GM12878 (cell line): ENCODE data around the gene ZFP14. TPM values are rescaled to one million over a fixed set of nuclear protein-coding genes. Genes with fewer than 3 reads are reported as not detected.

Experiments used
- CREB1 ChIP-seq: IDR thresholded peaks from 2 replicates; pipeline ENCODE4 v1.6.1; 2012; ENCODE audit warnings: low read depth, mild to moderate bottlenecking, inconsistent platforms
- EED ChIP-seq: sonication (generic); IDR thresholded peaks from 2 replicates; pipeline ENCODE4 v1.6.1; 2016; ENCODE audit warnings: antibody characterized with exemption, low read depth
- FOXM1 ChIP-seq: IDR thresholded peaks from 2 replicates; pipeline ENCODE4 v1.6.1; 2012; ENCODE audit warnings: low read depth, mild to moderate bottlenecking, inconsistent platforms, low read length, moderate library complexity
- HDAC6 ChIP-seq: fragments of 200-600 bp; sonication (generic); IDR thresholded peaks from one replicate; pipeline ENCODE4 v1.8.0; 2017; ENCODE audit warnings: antibody characterized with exemption; ENCODE audit not compliant: unreplicated experiment
- IKZF2 ChIP-seq, 2 experiments: fragments of 450-650 bp; IDR thresholded peaks; 2 replicates each; pipeline ENCODE4 v1.6.1; 2017; ENCODE audit warnings: mild to moderate bottlenecking in 2 of 2, moderate library complexity in 2 of 2
- NFYA ChIP-seq: IDR thresholded peaks from 2 replicates; pipeline ENCODE4 v1.6.1; 2011; ENCODE audit warnings: low read depth, mild to moderate bottlenecking, low read length, improper control_type of control experiment, borderline replicate concordance
- POLR2A ChIP-seq: IDR thresholded peaks from 2 replicates; pipeline ENCODE4 v1.6.1; 2011; ENCODE audit warnings: low read depth, mild to moderate bottlenecking, low read length
- POLR2AphosphoS2 ChIP-seq: IDR thresholded peaks from 2 replicates; pipeline ENCODE4 v1.6.1; 2011; ENCODE audit warnings: low read depth, mild to moderate bottlenecking, low read length, improper control_type of control experiment, moderate library complexity
- RAD51 ChIP-seq: fragments of 450-650 bp; IDR thresholded peaks from 2 replicates; pipeline ENCODE4 v1.6.1; 2016; ENCODE audit warnings: moderate library complexity, mild to moderate bottlenecking, inconsistent platforms
- RCOR1 ChIP-seq: conservative IDR thresholded peaks from 2 replicates; pipeline ENCODE4 v1.6.1; 2012; ENCODE audit warnings: low read depth, low read length, improper control_type of control experiment
- RELA ChIP-seq: fragments of 450-650 bp; IDR thresholded peaks from 2 replicates; pipeline ENCODE4 v1.8.0; 2014; ENCODE audit warnings: borderline replicate concordance; ENCODE audit not compliant: partially characterized antibody
- SMAD5 ChIP-seq: IDR thresholded peaks from 2 replicates; pipeline ENCODE4 v1.6.1; 2016; ENCODE audit warnings: antibody characterized with exemption, low read depth
- SREBF2 ChIP-seq: IDR thresholded peaks from 2 replicates; pipeline ENCODE4 v1.6.1; 2012; ENCODE audit warnings: mild to moderate bottlenecking, low read length
- TBL1XR1 ChIP-seq: IDR thresholded peaks from 2 replicates; pipeline ENCODE4 v1.6.1; 2012; ENCODE audit warnings: low read depth, low read length, improper control_type of control experiment
- ZBTB40 ChIP-seq: fragments of 450-650 bp; IDR thresholded peaks from 2 replicates; pipeline ENCODE4 v1.6.1; 2016; ENCODE audit warnings: mild to moderate bottlenecking, moderate library complexity, borderline replicate concordance
- ZNF622 ChIP-seq: fragments of 450-650 bp; IDR thresholded peaks from 2 replicates; pipeline ENCODE4 v1.6.1; 2017; ENCODE audit warnings: mild to moderate bottlenecking, inconsistent platforms
- ZNF687 ChIP-seq: fragments of 450-650 bp; IDR thresholded peaks from 2 replicates; pipeline ENCODE4 v1.6.1; 2017; ENCODE audit warnings: mild to moderate bottlenecking, moderate library complexity
- polyA plus RNA-seq, 11 experiments: library from polyadenylated mRNA; depleted of rRNA in 4 of 11; unstranded in 6 of 11; stranded (reverse) in 5 of 11; fragments of >200 nt; fragmentation: Nextera tagmentation in 4 of 11; fragmentation: Illumina TruSeq in 1 of 11; extraction: Ambion mirVana in 4 of 11; extraction: Trizol in 1 of 11; gene quantifications; 1 replicate in 1 of 11; 2 replicates in 10 of 11; pipeline versions ENCODE4 v1.2.1 to v1.2.3, GENCODE V29; 2011 to 2016; ENCODE audit warnings: inconsistent platforms in 2 of 11, missing spikeins in 2 of 11, low read depth in 1 of 11
- total RNA-seq, 4 experiments: library from RNA; depleted of rRNA in 3 of 4; stranded (reverse); fragments of >200 nt in 3 of 4; fragmentation: Illumina TruSeq in 1 of 4; extraction: Trizol in 1 of 4; gene quantifications; 2 replicates each; pipeline versions ENCODE4 v1.2.1 to v1.2.3, GENCODE V29; 2013 to 2021
- TF ChIP-seq, protein P1 (sequence below): fragments of 450-650 bp; IDR thresholded peaks from 2 replicates; pipeline ENCODE4 v1.6.1; 2016; ENCODE audit warnings: mild to moderate bottlenecking
- TF ChIP-seq, protein P2 (sequence below), 3 experiments: IDR thresholded peaks in 2 of 3; conservative IDR thresholded peaks in 1 of 3; 2 replicates each; pipeline ENCODE4 v1.5.1; 2011; ENCODE audit warnings: low read depth in 3 of 3, low read length in 3 of 3, mild to moderate bottlenecking in 3 of 3, control low read depth in 2 of 3, moderate library complexity in 2 of 3, inconsistent platforms in 1 of 3, mixed read lengths in 1 of 3; ENCODE audit not compliant: control insufficient read depth in 2 of 3, insufficient read depth in 1 of 3; ENCODE audit errors: extremely low read depth in 1 of 3

The ZFP14 gene
- total and polyA plus RNA-seq, 10 of the 15 experiments (the other 5 are each of a cell fraction or from before 2014, with no cell fraction given), result 0.61 to 2.6 (median 0.83) TPM

- TF ChIP-seq, protein P1, sequence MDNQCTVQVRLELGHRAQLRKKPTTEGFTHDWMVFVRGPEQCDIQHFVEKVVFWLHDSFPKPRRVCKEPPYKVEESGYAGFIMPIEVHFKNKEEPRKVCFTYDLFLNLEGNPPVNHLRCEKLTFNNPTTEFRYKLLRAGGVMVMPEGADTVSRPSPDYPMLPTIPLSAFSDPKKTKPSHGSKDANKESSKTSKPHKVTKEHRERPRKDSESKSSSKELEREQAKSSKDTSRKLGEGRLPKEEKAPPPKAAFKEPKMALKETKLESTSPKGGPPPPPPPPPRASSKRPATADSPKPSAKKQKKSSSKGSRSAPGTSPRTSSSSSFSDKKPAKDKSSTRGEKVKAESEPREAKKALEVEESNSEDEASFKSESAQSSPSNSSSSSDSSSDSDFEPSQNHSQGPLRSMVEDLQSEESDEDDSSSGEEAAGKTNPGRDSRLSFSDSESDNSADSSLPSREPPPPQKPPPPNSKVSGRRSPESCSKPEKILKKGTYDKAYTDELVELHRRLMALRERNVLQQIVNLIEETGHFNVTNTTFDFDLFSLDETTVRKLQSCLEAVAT, result no peak
- TF ChIP-seq SMAD5 (no peak), NFYA (no peak), POLR2AphosphoS2 (0 out of 2 replicates have a peak, but pooled peaks have one; percentile 59), IKZF2 (IDR thresholded peaks at IDR 0.05) (no peak), EED (no peak), CREB1 (peak; percentile 64; the same call in 1 of the 2 replicates), ZNF687 (peak; percentile 92), FOXM1 (no peak), TBL1XR1 (no peak), ZBTB40 (no peak), RELA (no peak), POLR2A (peak; percentile 85), RCOR1 (0 out of 2 replicates have a peak, but pooled peaks have one; percentile 52), SREBF2 (no peak), ZNF622 (no peak), RAD51 (no peak), HDAC6 (no peak)
- TF ChIP-seq, protein P2, sequence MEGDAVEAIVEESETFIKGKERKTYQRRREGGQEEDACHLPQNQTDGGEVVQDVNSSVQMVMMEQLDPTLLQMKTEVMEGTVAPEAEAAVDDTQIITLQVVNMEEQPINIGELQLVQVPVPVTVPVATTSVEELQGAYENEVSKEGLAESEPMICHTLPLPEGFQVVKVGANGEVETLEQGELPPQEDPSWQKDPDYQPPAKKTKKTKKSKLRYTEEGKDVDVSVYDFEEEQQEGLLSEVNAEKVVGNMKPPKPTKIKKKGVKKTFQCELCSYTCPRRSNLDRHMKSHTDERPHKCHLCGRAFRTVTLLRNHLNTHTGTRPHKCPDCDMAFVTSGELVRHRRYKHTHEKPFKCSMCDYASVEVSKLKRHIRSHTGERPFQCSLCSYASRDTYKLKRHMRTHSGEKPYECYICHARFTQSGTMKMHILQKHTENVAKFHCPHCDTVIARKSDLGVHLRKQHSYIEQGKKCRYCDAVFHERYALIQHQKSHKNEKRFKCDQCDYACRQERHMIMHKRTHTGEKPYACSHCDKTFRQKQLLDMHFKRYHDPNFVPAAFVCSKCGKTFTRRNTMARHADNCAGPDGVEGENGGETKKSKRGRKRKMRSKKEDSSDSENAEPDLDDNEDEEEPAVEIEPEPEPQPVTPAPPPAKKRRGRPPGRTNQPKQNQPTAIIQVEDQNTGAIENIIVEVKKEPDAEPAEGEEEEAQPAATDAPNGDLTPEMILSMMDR (IDR thresholded peaks at IDR 0.05 in 2 of 3, conservative IDR thresholded peaks at IDR 0.05 in 1 of 3; ENCODE audit: control insufficient read depth in 2 of 3, extremely low read depth in 1 of 3, insufficient read depth in 1 of 3, low read depth in 3 of 3, low read length in 3 of 3), result 0 out of 6 replicates have a peak, but pooled peaks of 1 of the 3 experiments have one; percentile 5
Observed at GRCh38 chr19:36418287-36419001, 39.4 kb upstream of the ZFP14 start, which contains the start of gene ZFP82 (continued).
